Measurements from ENCODE around the gene ZDHHC18.

DNA sequence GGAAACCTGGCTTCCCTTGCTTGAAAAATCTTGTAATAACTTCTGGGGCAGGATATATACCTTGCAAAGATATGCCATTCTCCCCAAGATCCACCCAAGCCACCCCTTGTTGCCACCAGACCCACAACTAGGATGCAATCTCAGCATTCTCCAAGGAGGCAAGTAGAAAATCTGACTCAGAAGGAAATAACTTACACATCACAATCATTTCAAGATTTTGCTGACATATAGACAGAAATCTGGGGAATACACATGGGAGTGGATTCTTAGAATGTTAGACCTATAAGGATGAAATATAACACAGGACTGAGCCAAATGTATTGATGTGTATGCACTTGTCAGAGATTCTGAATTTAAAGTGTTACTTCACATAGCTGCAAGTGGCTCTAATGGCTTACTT lies 14.8 kb upstream of the ZDHHC18 start:
- TF ChIP-seq, protein P1, sequence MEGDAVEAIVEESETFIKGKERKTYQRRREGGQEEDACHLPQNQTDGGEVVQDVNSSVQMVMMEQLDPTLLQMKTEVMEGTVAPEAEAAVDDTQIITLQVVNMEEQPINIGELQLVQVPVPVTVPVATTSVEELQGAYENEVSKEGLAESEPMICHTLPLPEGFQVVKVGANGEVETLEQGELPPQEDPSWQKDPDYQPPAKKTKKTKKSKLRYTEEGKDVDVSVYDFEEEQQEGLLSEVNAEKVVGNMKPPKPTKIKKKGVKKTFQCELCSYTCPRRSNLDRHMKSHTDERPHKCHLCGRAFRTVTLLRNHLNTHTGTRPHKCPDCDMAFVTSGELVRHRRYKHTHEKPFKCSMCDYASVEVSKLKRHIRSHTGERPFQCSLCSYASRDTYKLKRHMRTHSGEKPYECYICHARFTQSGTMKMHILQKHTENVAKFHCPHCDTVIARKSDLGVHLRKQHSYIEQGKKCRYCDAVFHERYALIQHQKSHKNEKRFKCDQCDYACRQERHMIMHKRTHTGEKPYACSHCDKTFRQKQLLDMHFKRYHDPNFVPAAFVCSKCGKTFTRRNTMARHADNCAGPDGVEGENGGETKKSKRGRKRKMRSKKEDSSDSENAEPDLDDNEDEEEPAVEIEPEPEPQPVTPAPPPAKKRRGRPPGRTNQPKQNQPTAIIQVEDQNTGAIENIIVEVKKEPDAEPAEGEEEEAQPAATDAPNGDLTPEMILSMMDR (IDR thresholded peaks at IDR 0.05; ENCODE audit: low read length) = no peak
- TF ChIP-seq EZH2phosphoT487 (IDR thresholded peaks at IDR 0.05; ENCODE audit: low read length) = no peak
